Stomach (tissue), 4 donors: ENCODE results near the gene COX19.

Experiments
- POLR2A ChIP-seq, 4 donors: fragments of 450-650 bp; IDR thresholded peaks; one replicate each; pipeline ENCODE4 v1.6.1; 2016; ENCODE audit warnings: antibody characterized with exemption in 4 of 4, control low read depth in 2 of 4, mild to moderate bottlenecking in 1 of 4, moderate library complexity in 1 of 4
- TF ChIP-seq, protein P1 (sequence below), 7 experiments: fragments of 450-650 bp in 4 of 7; fragments of 200-600 bp in 3 of 7; sonication (generic) in 3 of 7; IDR thresholded peaks; one replicate each; pipeline ENCODE4 v1.5.1; 2016 to 2019; ENCODE audit warnings: antibody characterized with exemption in 7 of 7, control low read depth in 2 of 7, mild to moderate bottlenecking in 1 of 7

DNA sequence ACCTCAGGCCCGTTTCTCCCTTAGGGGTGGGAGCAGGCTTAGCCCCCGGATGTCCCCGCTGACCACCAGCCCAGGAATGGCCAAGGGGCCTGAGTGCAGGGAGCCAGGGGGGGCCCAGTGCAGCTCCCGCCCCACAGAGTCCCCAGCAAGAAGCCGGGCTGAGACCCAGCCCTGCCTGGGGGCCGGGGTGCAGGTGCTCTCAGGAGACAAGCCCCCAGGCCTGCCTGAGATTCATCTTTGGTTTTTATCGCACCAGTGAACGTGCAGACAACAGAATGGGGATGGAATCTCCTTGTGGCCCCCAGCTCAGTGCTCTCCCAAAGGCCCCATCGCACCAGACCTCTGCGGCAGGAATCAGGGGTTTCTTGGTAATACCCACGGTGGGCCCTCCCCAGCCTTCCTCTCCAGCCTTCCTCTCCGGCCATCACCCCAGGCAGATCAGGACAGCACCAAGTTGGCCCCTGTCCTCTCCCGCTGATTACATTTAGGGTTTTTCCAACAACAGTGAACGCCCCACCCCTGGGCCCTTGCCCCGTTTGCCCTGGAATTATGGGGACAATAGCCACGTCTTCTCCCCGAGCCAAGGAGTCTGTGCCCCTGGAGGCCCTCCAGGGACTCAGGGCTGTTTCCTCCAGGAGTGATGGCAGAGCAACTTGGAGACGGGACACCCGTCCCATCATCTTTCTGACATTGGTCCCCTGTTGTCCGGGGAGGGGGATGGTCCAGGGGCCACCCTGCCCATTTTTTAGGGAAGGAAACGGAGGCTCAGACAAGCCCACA, 43.3 kb downstream of the COX19 start:
- TF ChIP-seq, protein P1, sequence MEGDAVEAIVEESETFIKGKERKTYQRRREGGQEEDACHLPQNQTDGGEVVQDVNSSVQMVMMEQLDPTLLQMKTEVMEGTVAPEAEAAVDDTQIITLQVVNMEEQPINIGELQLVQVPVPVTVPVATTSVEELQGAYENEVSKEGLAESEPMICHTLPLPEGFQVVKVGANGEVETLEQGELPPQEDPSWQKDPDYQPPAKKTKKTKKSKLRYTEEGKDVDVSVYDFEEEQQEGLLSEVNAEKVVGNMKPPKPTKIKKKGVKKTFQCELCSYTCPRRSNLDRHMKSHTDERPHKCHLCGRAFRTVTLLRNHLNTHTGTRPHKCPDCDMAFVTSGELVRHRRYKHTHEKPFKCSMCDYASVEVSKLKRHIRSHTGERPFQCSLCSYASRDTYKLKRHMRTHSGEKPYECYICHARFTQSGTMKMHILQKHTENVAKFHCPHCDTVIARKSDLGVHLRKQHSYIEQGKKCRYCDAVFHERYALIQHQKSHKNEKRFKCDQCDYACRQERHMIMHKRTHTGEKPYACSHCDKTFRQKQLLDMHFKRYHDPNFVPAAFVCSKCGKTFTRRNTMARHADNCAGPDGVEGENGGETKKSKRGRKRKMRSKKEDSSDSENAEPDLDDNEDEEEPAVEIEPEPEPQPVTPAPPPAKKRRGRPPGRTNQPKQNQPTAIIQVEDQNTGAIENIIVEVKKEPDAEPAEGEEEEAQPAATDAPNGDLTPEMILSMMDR (IDR thresholded peaks at IDR 0.05), result no peak
- no peak for TF ChIP-seq POLR2A (IDR thresholded peaks at IDR 0.05)
